K562 (cell line): ENCODE measurements around the gene RNF180. TPM values are rescaled to one million over a fixed set of nuclear protein-coding genes. Genes with fewer than 3 reads are reported as not detected.

Experiments
- ARID1B ChIP-seq: fragments of 450-650 bp; IDR thresholded peaks from 2 replicates; pipeline ENCODE4 v1.6.1; 2016; ENCODE audit warnings: antibody characterized with exemption, mild to moderate bottlenecking, inconsistent platforms
- REST ChIP-seq, 2 experiments: fragments of 450-650 bp; formaldehyde crosslinking in 1 of 2; IDR thresholded peaks; 2 replicates each; pipeline versions ENCODE4 v1.4.0 to v1.6.1; 2014 to 2020; ENCODE audit warnings: mild to moderate bottlenecking in 2 of 2, borderline replicate concordance in 1 of 2, low read depth in 1 of 2
- polyA plus RNA-seq, 8 experiments: library from polyadenylated mRNA; depleted of rRNA in 4 of 8; stranded (reverse) in 5 of 8; unstranded in 3 of 8; fragments of >200 nt; fragmentation: Nextera tagmentation in 2 of 8; fragmentation: Illumina TruSeq in 1 of 8; extraction: Ambion mirVana in 2 of 8; extraction: Trizol in 1 of 8; gene quantifications; 2 replicates each; pipeline versions ENCODE4 v1.2.1 to v1.2.3, GENCODE V29; 2011 to 2014; ENCODE audit warnings: inconsistent platforms in 1 of 8, missing spikeins in 1 of 8
- total RNA-seq, 7 experiments: library from RNA; depleted of rRNA in 6 of 7; stranded (reverse); fragments of >200 nt in 6 of 7; fragmentation: Illumina TruSeq in 2 of 7; extraction: Trizol in 2 of 7; gene quantifications; 2 replicates each; pipeline versions ENCODE4 v1.2.1 to v1.2.3, GENCODE V29; 2011 to 2021; ENCODE audit warnings: low replicate concordance in 1 of 7

Gene RNF180
- total and polyA plus RNA-seq, 9 of the 15 experiments (the other 6 are each of a cell fraction or from before 2014, with no cell fraction given) = 0.05 TPM; not detected in 8

GRCh38 chr5:64229163-64229774 is 63.6 kb downstream of the RNF180 start (continued):
- peak; percentile 26; the same call in 1 of the 2 replicates for TF ChIP-seq REST (IDR thresholded peaks at IDR 0.05; ENCODE audit: borderline replicate concordance)
- TF ChIP-seq REST (CRISPR knock-in tag; IDR thresholded peaks at IDR 0.05; ENCODE audit: low read depth) = no peak
- no peak for TF ChIP-seq ARID1B
